ENCODE measurements around the gene ACTMAP. TPM values are rescaled to one million over a fixed set of nuclear protein-coding genes. Genes with fewer than 3 reads are reported as not detected.

The ACTMAP gene
- total RNA-seq, 1 experiment from 2014 or later = 5.5 TPM

DNA sequence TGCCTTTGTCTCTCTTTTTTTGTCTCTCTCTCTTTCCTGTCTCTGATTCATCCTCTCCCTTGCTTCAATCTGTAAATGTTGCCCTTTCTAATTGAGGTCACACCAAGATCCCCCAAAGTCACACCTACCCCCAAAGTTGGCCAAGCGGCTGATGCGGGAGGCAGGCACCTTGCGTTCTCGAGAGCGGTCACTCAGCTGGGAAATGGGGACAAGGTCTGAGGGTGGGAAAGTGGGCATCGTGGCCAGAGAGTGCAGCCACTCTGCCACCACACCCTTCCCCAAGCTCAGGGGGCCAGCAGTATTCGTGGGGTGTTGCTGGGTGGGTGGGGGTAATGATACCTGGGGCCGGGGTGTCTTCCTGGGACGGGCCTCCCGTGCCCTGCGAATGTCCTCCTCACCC is 36.3 kb downstream of the ACTMAP start:
- no peaks in the 10 kb centered on the region for H3K9me3 ChIP-seq (ENCODE audit: control insufficient read depth, insufficient read depth, low read depth, low read length)
- TF ChIP-seq, protein P1, sequence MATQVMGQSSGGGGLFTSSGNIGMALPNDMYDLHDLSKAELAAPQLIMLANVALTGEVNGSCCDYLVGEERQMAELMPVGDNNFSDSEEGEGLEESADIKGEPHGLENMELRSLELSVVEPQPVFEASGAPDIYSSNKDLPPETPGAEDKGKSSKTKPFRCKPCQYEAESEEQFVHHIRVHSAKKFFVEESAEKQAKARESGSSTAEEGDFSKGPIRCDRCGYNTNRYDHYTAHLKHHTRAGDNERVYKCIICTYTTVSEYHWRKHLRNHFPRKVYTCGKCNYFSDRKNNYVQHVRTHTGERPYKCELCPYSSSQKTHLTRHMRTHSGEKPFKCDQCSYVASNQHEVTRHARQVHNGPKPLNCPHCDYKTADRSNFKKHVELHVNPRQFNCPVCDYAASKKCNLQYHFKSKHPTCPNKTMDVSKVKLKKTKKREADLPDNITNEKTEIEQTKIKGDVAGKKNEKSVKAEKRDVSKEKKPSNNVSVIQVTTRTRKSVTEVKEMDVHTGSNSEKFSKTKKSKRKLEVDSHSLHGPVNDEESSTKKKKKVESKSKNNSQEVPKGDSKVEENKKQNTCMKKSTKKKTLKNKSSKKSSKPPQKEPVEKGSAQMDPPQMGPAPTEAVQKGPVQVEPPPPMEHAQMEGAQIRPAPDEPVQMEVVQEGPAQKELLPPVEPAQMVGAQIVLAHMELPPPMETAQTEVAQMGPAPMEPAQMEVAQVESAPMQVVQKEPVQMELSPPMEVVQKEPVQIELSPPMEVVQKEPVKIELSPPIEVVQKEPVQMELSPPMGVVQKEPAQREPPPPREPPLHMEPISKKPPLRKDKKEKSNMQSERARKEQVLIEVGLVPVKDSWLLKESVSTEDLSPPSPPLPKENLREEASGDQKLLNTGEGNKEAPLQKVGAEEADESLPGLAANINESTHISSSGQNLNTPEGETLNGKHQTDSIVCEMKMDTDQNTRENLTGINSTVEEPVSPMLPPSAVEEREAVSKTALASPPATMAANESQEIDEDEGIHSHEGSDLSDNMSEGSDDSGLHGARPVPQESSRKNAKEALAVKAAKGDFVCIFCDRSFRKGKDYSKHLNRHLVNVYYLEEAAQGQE (IDR thresholded peaks at IDR 0.05; ENCODE audit: insufficient read depth in 1 of 2, low read depth in 2 of 2, low read length in 1 of 2) = no peak
- TF ChIP-seq TCF7L2 (IDR thresholded peaks at IDR 0.05; ENCODE audit: low read depth, low read length) (no peak), SIN3A (IDR thresholded peaks at IDR 0.05; ENCODE audit: borderline replicate concordance, insufficient read depth, low read depth, low read length) (no peak), POLR2AphosphoS5 (IDR thresholded peaks at IDR 0.05; ENCODE audit: low read depth, low read length) (no peak)
- TF ChIP-seq, protein P2, sequence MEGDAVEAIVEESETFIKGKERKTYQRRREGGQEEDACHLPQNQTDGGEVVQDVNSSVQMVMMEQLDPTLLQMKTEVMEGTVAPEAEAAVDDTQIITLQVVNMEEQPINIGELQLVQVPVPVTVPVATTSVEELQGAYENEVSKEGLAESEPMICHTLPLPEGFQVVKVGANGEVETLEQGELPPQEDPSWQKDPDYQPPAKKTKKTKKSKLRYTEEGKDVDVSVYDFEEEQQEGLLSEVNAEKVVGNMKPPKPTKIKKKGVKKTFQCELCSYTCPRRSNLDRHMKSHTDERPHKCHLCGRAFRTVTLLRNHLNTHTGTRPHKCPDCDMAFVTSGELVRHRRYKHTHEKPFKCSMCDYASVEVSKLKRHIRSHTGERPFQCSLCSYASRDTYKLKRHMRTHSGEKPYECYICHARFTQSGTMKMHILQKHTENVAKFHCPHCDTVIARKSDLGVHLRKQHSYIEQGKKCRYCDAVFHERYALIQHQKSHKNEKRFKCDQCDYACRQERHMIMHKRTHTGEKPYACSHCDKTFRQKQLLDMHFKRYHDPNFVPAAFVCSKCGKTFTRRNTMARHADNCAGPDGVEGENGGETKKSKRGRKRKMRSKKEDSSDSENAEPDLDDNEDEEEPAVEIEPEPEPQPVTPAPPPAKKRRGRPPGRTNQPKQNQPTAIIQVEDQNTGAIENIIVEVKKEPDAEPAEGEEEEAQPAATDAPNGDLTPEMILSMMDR (IDR thresholded peaks at IDR 0.05) = no peak
- ATAC-seq (no peak), DNase-seq (ENCODE audit: low read depth, low spot score) (no peak)
- no peak overlapping the region for H3K27ac ChIP-seq (ENCODE audit: low read length)
- in situ Hi-C loops (cut with HindIII; ENCODE audit: low pct_unique_long_range_greater_than_20kb, low sequenced_read_pairs) (no loop called here), intact Hi-C loops (cut with micrococcal nuclease; ENCODE audit: unreplicated experiment) (no loop called here)
- CTCF ChIA-PET = no interaction called here
- peaks cover 11% of the 10 kb centered on the region for H3K4me1 ChIP-seq (ENCODE audit: control insufficient read depth, insufficient read depth, low read length)
- H3K4me3 ChIP-seq (ENCODE audit: low read depth in 2 of 2, low read length in 2 of 2) = peak overlapping the region in 1 of 2 experiments; percentile 65; a peak in 1 of 4 replicates
- H3K27me3 ChIP-seq (ENCODE audit: control insufficient read depth, insufficient read depth, low read length) = no peaks in the 10 kb centered on the region
- POLR2A ChIA-PET = interaction anchor here (0.6 kb wide), 1 partner anchor 38 kb away, joined by 14 read pairs; no protein-coding TSS in a partner anchor
- H3K36me3 ChIP-seq (ENCODE audit: control insufficient read depth, insufficient read depth, low read length) = peaks cover 3% of the 10 kb centered on the region; the same call in 1 of the 2 replicates
- BruUV-seq (replicated peaks) = no TSS peak

- DNase-seq (ENCODE audit: low read depth, low spot score) = no peak
- CTCF ChIA-PET = no interaction called here
- no peak overlapping the region for H3K4me3 ChIP-seq (ENCODE audit: low read depth in 2 of 2, low read length in 2 of 2)
- H3K27ac ChIP-seq (ENCODE audit: low read length) = no peak overlapping the region
- no peak for TF ChIP-seq POLR2AphosphoS5 (IDR thresholded peaks at IDR 0.05; ENCODE audit: low read depth, low read length)
- H3K27me3 ChIP-seq (ENCODE audit: control insufficient read depth, insufficient read depth, low read length) = no peaks in the 10 kb centered on the region
- H3K4me1 ChIP-seq (ENCODE audit: control insufficient read depth, insufficient read depth, low read length) = 0 out of 2 replicates have a peak, but pooled peaks cover 3% of the 10 kb centered on the region
- in situ Hi-C loops (cut with HindIII; ENCODE audit: low pct_unique_long_range_greater_than_20kb, low sequenced_read_pairs) (no loop called here), intact Hi-C loops (cut with micrococcal nuclease; ENCODE audit: unreplicated experiment) (no loop called here)
- H3K36me3 ChIP-seq (ENCODE audit: control insufficient read depth, insufficient read depth, low read length) = no peaks in the 10 kb centered on the region
- POLR2A ChIA-PET = no interaction called here
- no TSS peak for BruUV-seq (replicated peaks)
- H3K9me3 ChIP-seq (ENCODE audit: control insufficient read depth, insufficient read depth, low read depth, low read length) = no peaks in the 10 kb centered on the region
- no peak for ATAC-seq
Measured at GRCh38 chr19:40709817-40710216, 40.5 kb downstream of the ACTMAP start.

DNA sequence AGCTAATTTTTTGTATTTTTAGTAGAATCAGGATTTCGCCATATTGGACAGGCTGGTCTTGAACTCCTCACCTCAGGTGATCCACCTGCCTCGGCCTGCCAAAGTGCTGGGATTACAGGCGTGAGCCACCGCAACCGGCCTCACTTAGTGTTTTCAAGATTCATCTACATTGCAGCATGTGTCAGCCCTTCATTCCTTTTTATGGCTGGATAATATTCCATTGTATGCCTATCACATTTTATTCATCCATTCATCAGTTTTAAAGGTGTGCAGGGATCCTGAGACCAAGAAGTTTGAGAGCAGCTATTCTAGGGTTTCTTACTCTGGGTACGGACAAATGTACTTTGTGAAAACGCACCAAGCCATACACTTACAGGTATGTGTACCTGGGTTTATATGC is 42.7 kb downstream of the ACTMAP start:
- in situ Hi-C loops (cut with HindIII; ENCODE audit: low pct_unique_long_range_greater_than_20kb, low sequenced_read_pairs) (no loop called here), intact Hi-C loops (cut with micrococcal nuclease; ENCODE audit: unreplicated experiment) (no loop called here)
- no peak for DNase-seq (ENCODE audit: low read depth, low spot score)
- H3K27ac ChIP-seq (ENCODE audit: low read length) = no peak overlapping the region
- H3K27me3 ChIP-seq (ENCODE audit: control insufficient read depth, insufficient read depth, low read length) = no peaks in the 10 kb centered on the region
- no peak overlapping the region for H3K4me3 ChIP-seq (ENCODE audit: low read depth in 2 of 2, low read length in 2 of 2)
- ATAC-seq = no peak
- ChIA-PET POLR2A (no interaction called here), CTCF (no interaction called here)
- no peaks in the 10 kb centered on the region for H3K4me1 ChIP-seq (ENCODE audit: control insufficient read depth, insufficient read depth, low read length)
- no TSS peak for BruUV-seq (replicated peaks)
- H3K36me3 ChIP-seq (ENCODE audit: control insufficient read depth, insufficient read depth, low read length) = no peaks in the 10 kb centered on the region
- H3K9me3 ChIP-seq (ENCODE audit: control insufficient read depth, insufficient read depth, low read depth, low read length) = no peaks in the 10 kb centered on the region
- TF ChIP-seq, protein P1 (IDR thresholded peaks at IDR 0.05; ENCODE audit: insufficient read depth in 1 of 2, low read depth in 2 of 2, low read length in 1 of 2) = no peak
- TF ChIP-seq, protein P2 (IDR thresholded peaks at IDR 0.05) = no peak
- TF ChIP-seq TCF7L2 (IDR thresholded peaks at IDR 0.05; ENCODE audit: low read depth, low read length) (no peak), POLR2AphosphoS5 (IDR thresholded peaks at IDR 0.05; ENCODE audit: low read depth, low read length) (no peak), SIN3A (IDR thresholded peaks at IDR 0.05; ENCODE audit: borderline replicate concordance, insufficient read depth, low read depth, low read length) (no peak)
